ENCODE measurements around the gene PLCH1. TPM values are rescaled to one million over a fixed set of nuclear protein-coding genes. Genes with fewer than 3 reads are reported as not detected.

Gene PLCH1
- total RNA-seq, 1 experiment from 2014 or later = 3.8 TPM

- no peaks in the 10 kb centered on the region for H3K9me2 ChIP-seq (ENCODE audit: insufficient read depth)
- intact Hi-C loops (cut with micrococcal nuclease) = no loop called here
- H4K20me1 ChIP-seq (ENCODE audit: insufficient read depth) = no peaks in the 10 kb centered on the region
- no peaks in the 10 kb centered on the region for H3K27me3 ChIP-seq (ENCODE audit: insufficient read depth, low read length)
- TF ChIP-seq SRF (IDR thresholded peaks at IDR 0.05; ENCODE audit: low read depth) (no peak), EZH2 (IDR thresholded peaks at IDR 0.05) (no peak), EGR1 (IDR thresholded peaks at IDR 0.05; ENCODE audit: low read depth) (no peak), YY1 (IDR thresholded peaks at IDR 0.05; ENCODE audit: extremely low read depth, insufficient replicate concordance, low read depth, low read length) (no peak), CEBPB (IDR thresholded peaks at IDR 0.05; ENCODE audit: low read depth) (no peak), SIN3A (IDR thresholded peaks at IDR 0.05; ENCODE audit: low read depth) (no peak)
- ChIA-PET POLR2A (no interaction called here), RAD21 (ENCODE audit: low non-redundant PET in 1 of 2, low total read pairs in 2 of 2, uncharacterized antibody in 2 of 2, unreplicated experiment in 2 of 2) (no interaction called here), CTCF (no interaction called here)
- no peaks in the 10 kb centered on the region for H3K36me3 ChIP-seq (ENCODE audit: control insufficient read depth in 1 of 2, insufficient read depth in 2 of 2, low read length in 2 of 2)
- ATAC-seq (no peak), DNase-seq (ENCODE audit: low read depth, low spot score) (no peak)
- no peak overlapping the region for H3K4me3 ChIP-seq (replicated peaks in 1 of 2; ENCODE audit: low read depth in 1 of 2, low read length in 2 of 2)
- H3K27ac ChIP-seq (ENCODE audit: low read depth, low read length) = no peak overlapping the region
- BruUV-seq (replicated peaks) = no TSS peak
- no peaks in the 10 kb centered on the region for H3K79me2 ChIP-seq (ENCODE audit: insufficient read depth, low read length)
- no peak overlapping the region for H3K9ac ChIP-seq (ENCODE audit: low read length)
- H3K9me3 ChIP-seq (ENCODE audit: control insufficient read depth in 1 of 2, insufficient read depth in 1 of 2, low read depth in 1 of 2, low read length in 2 of 2) = no peaks in the 10 kb centered on the region
- H3K4me2 ChIP-seq (ENCODE audit: low read length) = no peak overlapping the region
- no peak overlapping the region for H2AFZ ChIP-seq (ENCODE audit: low read depth, low read length, poor library complexity, severe bottlenecking)
- no peaks in the 10 kb centered on the region; a peak in 1 of 4 replicates for H3K4me1 ChIP-seq (ENCODE audit: control insufficient read depth in 1 of 2, insufficient read depth in 2 of 2, low read length in 2 of 2)
These were observed 125.6 kb downstream of the PLCH1 start for GRCh38 chr3:155619118-155619915.

DNA sequence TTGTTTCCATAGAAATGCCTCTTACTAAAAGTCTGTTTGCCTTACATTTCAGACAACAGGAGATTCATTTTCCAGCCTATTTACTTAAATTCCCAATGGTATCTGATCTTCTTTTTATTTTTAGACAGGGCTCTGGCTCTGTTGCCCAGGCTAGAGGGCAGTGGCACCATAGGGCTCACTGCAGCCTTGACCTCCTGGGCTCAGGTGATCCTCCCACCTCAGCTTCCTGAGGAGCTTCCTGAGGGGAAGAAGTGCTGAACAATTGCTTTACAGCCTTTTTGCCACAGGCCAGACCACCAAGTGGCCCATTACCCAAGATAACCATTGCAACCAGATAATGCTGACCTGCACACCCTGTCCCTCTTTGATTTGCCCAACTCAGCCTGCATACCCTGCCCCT, 126.3 kb downstream of the PLCH1 start:
- H3K27ac ChIP-seq (ENCODE audit: low read depth, low read length) = no peak overlapping the region
- POLR2A ChIA-PET = no interaction called here
- H3K79me2 ChIP-seq (ENCODE audit: insufficient read depth, low read length) = no peaks in the 10 kb centered on the region
- H3K27me3 ChIP-seq (ENCODE audit: insufficient read depth, low read length) = no peaks in the 10 kb centered on the region
- intact Hi-C loops (cut with micrococcal nuclease) = no loop called here
- H3K9me2 ChIP-seq (ENCODE audit: insufficient read depth) = no peaks in the 10 kb centered on the region
- ATAC-seq (no peak), DNase-seq (ENCODE audit: low read depth, low spot score) (no peak)
- no peak overlapping the region for H2AFZ ChIP-seq (ENCODE audit: low read depth, low read length, poor library complexity, severe bottlenecking)
- H4K20me1 ChIP-seq (ENCODE audit: insufficient read depth) = no peaks in the 10 kb centered on the region
- no peak overlapping the region for H3K4me2 ChIP-seq (ENCODE audit: low read length)
- no peak overlapping the region for H3K9ac ChIP-seq (ENCODE audit: low read length)
- RAD21 ChIA-PET (ENCODE audit: low non-redundant PET in 1 of 2, low total read pairs in 2 of 2, uncharacterized antibody in 2 of 2, unreplicated experiment in 2 of 2) = no interaction called here
- CTCF ChIA-PET = no interaction called here
- H3K4me3 ChIP-seq (replicated peaks in 1 of 2; ENCODE audit: low read depth in 1 of 2, low read length in 2 of 2) = no peak overlapping the region
- H3K9me3 ChIP-seq (ENCODE audit: control insufficient read depth in 1 of 2, insufficient read depth in 1 of 2, low read depth in 1 of 2, low read length in 2 of 2) = no peaks in the 10 kb centered on the region
- TF ChIP-seq ZNF274 (IDR thresholded peaks at IDR 0.05; ENCODE audit: low read depth, low read length) (no peak), JUND (IDR thresholded peaks at IDR 0.05) (no peak), ATF3 (IDR thresholded peaks at IDR 0.05) (no peak), CBX3 (IDR thresholded peaks at IDR 0.05; ENCODE audit: low read depth) (no peak), EZH2 (IDR thresholded peaks at IDR 0.05) (no peak), RAD21 (IDR thresholded peaks at IDR 0.05; ENCODE audit: low read depth) (no peak)
- TF ChIP-seq, protein P1, sequence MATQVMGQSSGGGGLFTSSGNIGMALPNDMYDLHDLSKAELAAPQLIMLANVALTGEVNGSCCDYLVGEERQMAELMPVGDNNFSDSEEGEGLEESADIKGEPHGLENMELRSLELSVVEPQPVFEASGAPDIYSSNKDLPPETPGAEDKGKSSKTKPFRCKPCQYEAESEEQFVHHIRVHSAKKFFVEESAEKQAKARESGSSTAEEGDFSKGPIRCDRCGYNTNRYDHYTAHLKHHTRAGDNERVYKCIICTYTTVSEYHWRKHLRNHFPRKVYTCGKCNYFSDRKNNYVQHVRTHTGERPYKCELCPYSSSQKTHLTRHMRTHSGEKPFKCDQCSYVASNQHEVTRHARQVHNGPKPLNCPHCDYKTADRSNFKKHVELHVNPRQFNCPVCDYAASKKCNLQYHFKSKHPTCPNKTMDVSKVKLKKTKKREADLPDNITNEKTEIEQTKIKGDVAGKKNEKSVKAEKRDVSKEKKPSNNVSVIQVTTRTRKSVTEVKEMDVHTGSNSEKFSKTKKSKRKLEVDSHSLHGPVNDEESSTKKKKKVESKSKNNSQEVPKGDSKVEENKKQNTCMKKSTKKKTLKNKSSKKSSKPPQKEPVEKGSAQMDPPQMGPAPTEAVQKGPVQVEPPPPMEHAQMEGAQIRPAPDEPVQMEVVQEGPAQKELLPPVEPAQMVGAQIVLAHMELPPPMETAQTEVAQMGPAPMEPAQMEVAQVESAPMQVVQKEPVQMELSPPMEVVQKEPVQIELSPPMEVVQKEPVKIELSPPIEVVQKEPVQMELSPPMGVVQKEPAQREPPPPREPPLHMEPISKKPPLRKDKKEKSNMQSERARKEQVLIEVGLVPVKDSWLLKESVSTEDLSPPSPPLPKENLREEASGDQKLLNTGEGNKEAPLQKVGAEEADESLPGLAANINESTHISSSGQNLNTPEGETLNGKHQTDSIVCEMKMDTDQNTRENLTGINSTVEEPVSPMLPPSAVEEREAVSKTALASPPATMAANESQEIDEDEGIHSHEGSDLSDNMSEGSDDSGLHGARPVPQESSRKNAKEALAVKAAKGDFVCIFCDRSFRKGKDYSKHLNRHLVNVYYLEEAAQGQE (IDR thresholded peaks at IDR 0.05; ENCODE audit: low read depth) = no peak
- no peaks in the 10 kb centered on the region for H3K36me3 ChIP-seq (ENCODE audit: control insufficient read depth in 1 of 2, insufficient read depth in 2 of 2, low read length in 2 of 2)
- no TSS peak for BruUV-seq (replicated peaks)
- no peaks in the 10 kb centered on the region; a peak in 1 of 4 replicates for H3K4me1 ChIP-seq (ENCODE audit: control insufficient read depth in 1 of 2, insufficient read depth in 2 of 2, low read length in 2 of 2)
